Colon (tissue), 2 donors: Measurements from ENCODE around the gene GLTP.

ENCODE experiments used
- FAIRE-seq: peaks from 2 replicates; lab custom pipeline; 2012; peaks lifted over from hg19 to GRCh38; lab: Jason Lieb, UNC
- donor health status: control.
- donor health status: control.

Gene GLTP

DNA sequence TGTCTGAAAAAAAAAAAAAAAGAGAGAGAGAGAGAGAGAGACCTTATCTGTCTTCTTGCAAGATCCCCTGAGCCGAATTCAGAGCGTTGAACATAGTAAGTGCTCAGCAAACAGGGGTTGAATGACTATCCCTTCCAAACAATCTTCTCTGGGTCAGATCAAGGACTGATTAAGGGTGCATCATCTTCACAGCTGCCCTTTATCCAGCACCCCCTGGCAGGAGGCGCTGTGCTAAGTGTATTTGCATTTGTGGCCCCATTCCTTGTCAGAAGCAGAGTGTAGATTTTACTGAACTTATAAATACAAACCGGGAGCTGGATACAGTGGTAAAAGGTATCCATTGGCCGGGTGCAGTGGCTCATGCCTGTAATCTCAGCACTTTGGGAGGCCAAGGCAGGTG, 38.3 kb downstream of the GLTP start:
- FAIRE-seq, result no peak

DNA sequence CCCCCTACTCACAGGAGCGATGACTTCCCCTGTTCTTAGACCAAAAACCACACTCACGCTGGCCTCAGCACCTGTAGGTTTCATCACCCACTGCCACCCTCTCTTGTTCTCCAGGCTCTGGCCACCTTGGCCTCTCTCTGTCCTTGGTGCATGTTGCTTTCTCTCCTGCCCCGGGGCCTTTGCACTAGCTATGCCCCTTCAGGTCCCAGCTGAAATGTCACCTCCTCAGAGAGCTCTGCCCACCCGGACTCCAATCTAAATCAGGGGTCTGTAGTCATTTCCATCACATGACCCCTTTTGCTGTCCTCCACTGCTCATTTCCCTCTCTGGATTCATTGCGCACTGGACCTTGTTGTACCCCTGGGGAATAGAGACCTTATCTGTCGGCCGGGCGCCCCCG, 39.0 kb downstream of the GLTP start:
- FAIRE-seq, result no peak

DNA sequence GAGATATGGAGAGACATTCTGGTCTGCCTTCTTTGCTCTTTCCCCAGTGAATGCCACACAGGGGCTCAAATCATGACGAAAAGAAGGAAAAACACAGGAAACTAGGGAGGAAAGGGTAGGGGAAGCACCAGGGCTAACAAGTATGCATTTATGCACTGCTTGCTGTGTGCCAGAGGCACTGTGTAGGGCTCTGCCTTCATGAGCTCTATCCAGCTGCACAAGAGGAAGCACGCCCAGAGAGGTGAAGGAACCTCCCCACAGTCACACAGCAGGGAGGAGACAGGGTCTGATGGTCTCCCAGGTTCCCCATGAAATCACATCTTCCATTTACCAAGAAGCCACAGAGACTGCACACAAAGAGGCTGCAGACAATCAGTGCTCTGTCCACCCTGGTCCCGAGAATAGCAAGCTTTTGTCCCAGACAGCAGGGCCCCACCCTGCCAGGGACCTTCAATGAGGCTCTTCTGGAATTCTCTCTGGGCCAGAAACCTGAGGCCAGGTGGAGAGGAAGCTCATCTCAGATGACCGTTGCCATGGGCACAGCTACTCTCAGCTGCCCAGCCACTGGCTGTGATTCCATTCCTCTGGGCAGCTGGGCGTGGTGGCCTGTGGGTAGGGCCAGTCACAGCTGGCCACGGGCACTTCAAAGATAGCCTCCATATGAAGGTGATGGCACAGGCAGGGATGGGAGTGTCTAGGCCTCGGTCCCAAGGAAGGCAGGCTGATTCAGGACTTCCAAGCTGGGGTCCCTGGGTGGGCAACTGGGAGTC, 39.9 kb downstream of the GLTP start:
- FAIRE-seq, result no peak

DNA sequence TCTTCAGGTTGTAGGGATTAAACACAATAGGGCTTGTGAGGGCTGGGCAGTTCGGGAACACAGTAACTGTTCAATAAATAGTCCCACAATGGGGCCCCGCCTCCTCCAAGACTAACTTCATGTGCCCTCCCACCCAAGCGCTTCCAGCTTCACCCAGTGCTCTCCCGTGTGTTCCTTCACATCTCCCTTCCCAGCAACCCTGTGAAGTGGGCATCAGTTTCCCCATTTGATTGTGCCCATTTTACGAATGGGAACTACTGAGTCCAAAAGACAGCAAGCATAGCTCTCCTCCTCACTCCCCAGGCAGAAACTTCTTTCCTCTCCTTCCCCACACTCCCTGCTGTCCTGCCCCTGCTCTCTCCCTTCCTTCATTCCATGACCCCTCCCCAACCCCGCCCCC, 40.9 kb downstream of the GLTP start:
- no peak for FAIRE-seq

DNA sequence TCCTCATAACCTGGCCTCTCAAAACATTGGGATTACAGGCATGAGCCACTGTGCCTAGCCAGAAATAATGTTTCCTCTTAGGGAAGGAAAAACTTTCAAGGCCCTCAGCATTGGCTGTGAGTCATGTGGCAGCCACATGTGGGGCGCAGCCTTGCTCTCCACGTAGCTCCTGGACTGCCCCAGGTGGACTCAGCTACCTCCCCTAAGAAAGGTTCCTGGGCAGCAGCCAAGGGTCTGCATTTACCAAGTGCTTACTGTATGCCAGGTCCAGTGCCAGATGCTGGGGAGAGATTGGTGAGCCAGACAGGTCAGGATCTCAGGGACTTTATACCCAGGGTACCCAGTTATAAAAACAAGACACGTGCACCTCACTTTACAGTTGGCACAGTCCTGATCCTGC, 43.4 kb downstream of the GLTP start:
- FAIRE-seq, result no peak

DNA sequence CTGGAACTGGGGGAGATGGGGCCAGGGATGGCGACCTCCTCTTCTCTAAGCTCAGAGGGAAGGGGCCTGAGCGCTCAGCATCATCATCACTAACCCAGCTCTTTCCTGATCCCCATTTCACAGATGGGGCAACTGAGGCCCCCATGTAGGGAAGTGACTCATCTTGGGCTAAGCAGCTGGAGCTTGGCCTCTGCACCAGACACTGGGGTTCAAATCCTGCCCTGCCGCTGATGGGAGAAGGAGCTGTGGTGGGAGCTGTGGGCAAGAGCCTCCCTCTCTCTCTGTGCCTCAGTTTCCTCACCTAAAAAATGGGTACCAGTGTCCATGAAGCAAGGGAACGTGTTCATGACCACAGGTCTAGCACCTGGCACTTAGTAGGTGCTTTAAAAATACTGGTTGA, 44.5 kb downstream of the GLTP start:
- no peak for FAIRE-seq

DNA sequence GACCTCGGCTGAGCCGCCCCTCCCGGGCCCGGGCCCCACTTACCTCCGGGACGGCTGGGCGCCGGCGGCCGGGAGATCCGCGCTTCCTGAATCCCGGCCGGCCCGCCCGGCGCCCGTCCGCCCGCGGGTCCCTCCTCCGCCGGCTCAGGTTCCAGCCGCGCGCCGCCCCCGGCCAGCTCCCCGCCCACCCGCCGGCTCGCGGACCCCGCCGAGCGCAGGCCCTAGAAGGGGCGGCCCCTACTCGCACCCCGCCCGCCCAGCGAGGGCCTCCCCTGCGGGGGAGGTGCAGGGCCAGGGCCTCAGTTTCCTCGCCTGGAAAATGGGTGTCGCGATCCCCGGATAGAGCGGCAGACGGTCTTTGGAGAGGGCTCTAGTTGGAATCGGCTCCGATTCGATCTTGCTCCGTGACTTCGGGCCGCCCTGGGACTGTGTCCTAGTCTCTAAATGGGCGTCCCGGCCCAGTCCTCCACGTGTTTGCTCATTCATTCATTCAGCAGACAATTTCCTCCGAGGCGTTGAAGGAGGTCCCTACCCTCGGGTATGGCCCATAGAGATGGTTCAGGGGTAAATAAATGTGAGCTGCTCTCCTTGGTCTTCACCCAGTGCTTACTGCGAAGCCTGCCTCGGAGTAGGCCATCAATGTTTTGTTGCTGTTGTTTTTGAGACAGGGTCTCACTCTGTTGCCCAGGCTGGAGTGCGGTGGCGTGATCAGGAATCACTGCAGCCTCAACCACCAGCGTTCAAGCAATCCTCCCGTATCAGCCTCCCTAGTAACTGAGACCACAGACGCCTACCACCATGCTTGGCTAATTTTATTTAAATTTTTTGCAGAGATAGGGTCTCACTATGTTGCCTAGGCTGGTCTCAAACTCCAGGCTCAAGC, 46.8 kb downstream of the GLTP start, which contains the start of gene TRPV4:
Gene TRPV4 (minus strand): TSS at position 92 of the 883 bp plus-strand sequence. CDS start 18,602 bp downstream, outside the sequence.
- FAIRE-seq, result no peak

DNA sequence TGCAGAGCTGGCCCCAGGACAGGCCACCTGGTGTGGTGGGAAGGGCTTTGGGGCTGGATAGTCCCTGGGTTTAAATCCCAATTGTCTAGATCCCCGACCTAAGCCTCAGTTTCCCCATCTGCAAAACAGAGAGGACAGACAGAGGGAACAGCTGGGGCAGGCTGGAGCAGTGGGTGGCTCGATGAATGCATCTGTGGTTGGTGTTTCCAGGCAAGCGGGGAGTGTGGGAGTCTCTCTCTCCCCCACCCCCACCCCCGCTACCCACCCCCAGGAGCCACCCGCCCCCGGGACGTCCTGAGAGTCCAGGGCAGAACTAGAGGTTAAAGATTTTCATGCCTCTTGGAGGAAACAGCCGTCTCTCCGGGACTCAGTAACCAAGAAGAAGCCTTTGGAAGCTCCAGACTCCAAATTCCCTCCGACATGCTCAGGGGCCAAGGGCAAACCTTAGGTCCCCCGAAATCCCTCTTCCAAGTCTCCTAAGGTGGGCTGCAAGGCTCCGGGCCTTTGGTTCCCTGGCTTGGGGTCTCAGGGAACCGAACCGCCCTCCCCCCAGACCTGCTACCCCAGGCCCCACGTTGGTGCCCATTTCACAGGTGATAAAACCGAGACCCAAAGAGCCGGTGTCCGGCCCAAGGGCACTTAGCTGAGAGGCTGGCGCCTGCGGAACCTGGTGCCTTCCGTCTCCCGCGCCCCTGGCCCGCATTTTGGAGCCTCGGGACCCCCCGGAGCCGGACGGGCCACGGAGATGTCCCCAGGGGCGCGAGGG, 47.6 kb downstream of the GLTP start:
- FAIRE-seq, result no peak

DNA sequence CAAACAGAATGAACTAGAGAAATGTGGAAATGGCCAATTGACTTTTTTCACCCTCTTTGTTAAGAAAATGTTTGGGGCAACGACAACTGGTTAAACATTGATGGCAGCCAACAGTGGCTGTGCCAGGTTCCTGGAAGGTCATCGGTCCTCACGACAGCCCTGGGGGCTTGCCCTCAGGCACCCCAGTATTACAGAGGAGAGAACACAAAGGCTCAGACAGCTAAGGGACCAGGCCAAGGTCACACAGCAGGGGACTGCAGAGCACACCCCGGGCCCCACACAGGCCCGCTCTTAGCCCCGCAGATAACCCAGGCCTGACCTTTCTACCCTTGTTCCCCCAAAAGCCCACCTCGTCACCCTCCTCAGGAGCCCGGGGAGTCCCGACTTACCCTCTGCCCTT, 48.4 kb downstream of the GLTP start:
- no peak for FAIRE-seq

DNA sequence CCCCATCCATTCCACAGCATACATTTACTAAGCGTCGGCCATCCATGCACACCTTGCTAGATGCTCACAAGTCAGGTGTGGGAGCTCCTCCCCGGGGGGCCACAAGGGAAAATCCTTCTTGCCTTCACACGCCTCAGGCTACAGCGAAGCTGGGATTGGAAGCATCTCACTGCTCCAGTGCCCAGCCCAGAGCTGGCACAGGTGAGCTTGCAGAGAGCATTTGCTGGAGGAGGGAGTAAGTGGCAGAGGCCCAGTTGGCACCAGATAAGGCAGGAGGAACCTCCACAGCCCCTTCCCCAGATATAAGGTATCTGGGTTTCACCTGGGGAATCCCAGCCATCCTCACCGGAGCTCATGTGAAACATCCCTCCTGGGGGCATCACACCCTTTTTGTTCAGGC, 49.0 kb downstream of the GLTP start:
- FAIRE-seq, result no peak

DNA sequence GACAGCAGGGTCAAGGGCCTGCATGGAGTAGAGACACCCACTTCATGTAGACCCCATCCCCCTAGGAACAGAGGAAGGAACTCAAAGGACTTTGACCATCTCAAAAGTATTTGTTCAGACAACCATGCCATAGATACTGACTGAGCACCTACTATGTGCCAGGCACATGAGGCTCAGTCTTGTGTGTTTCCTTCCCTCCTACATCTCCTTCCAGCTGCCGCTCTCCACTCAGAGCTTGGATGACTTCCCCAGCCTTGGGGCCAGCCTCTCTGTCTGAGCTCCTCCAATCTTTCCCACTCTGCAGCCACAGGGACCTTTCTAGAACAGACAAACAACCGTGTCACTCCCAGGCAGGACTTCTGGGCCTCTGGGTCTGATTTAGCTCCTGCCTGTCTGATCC, 49.6 kb downstream of the GLTP start:
- no peak for FAIRE-seq

DNA sequence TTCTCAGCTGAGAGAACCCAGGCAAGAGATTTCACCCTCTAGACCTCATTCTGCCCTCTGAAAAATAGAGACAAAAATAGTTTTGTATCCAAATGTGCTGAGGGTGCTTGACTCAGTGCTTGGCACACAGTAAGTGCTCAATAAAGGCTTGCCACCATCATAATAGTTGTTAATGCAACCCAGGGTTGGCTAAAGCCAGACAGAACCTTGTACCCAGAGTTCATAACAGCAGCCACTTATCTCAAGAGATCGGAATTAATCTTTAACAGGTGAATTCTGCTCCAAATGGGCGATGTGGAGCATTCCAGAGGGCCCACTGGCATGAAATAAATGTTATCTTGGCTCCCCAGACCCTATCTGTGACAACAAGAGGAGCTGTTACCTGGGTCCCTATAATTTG, 50.1 kb downstream of the GLTP start:
- FAIRE-seq, result no peak

DNA sequence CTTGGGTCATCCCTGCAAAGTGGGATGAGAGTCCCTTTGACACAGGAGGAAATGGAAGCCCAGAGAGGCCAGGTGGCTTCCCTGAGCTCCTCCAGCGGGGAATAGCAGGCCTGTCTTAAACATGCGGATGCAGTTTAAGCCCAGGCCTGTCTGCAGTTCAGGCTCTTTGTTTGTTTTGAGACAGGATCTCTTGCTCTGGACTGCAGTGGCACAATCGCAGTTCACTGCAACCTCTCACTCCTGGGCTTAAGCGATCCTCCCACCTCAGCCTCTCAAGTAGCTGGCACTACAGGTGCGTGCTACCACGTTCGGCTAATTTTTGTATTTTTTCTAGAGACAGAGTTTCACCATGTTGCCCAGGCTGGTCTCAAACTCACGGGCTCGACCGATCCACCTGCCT, 50.7 kb downstream of the GLTP start:
- no peak for FAIRE-seq

DNA sequence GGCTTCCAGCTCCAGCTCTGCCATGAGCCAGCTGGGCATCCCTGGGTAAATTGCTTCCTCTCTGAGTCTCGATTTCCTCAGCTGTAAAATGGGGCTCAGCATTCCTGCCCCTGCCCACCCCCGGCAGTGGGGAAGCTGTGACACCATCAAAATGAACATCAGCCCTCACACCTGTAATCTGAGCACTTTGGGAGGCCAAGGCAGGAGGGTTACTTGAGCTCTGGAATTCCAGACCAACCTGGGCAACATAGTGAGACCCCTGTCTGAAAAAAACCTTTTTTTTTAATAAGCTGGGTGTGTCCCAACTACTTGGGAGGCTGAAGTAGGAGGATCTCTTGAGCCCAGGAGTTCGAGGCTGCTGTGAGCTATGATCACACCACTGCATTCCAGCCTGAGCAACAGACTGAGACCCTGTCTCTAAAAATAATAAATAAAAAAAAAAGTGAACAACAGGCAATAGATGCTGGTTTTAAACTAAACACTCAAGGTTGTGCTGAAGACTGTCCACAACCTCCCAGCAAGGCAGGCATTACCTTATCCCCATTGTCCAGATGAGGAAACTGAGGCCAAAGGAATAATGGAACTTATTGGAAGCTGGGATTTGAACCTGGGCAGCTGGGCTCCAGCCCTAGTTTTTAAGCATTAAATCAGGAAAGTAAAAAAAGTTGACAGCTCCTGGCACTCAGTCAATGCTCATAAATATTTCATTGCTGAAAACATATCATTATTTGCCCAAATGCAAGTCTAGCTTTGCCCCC, 51.4 kb downstream of the GLTP start:
- no peak for FAIRE-seq

DNA sequence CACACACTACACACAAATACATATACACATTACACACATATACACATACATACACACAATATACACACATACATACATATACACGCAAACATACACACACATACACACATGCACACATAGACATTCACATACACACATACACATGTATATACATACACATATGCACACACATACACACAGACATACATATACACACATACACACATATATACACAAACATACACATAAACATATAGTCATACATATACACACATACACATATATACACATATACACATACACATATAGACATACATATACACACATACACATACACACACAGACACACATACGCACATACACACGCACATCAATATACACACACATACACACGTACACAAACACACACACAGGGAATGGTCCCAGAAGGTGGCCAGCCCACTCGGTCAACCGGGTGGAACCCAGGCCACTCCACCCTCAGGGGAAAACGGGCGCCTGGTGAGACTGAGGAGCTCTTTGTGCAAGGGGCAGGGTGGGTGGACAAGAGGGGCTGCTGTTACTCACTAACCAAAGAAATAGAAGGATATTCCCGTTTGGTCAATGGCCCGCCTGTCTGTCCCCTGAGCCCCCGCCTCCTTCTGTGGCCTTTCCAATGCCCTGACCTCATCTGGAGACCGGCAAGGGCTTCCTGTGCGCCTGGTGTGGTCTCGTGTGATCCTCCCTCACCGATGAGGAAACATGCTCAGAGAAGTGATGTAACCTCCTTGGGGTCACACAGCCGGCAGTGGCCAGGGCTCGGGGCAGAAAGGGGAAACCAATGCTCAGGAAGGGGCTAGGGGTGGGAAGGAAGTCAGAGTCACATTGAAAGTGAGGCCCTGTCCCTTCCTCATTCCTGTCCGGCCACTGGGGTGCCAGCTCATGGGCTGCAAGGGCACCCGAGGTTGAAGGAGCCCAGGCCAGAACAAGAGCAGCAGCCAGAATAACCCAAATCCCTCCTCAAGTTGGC, 52.5 kb downstream of the GLTP start:
- no peak for FAIRE-seq

DNA sequence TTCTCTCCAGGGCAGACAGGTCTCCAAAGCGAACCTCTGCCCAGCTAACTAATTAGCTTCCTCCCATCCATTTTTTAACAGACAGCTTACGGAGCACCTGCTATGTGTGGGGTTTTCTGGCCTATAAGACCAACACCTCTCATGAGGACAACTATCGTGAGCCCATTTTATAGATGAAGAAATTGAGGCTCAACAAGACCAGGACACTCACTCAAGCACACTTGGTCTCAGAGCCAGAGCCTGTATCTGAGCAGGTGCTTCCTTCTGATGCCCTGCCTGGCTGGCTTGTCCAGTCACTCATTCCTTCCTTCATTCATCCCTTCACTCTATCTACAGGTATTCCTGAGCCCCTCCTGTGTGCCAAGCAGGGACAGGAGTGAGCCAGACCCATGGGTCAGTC, 53.3 kb downstream of the GLTP start:
- no peak for FAIRE-seq

DNA sequence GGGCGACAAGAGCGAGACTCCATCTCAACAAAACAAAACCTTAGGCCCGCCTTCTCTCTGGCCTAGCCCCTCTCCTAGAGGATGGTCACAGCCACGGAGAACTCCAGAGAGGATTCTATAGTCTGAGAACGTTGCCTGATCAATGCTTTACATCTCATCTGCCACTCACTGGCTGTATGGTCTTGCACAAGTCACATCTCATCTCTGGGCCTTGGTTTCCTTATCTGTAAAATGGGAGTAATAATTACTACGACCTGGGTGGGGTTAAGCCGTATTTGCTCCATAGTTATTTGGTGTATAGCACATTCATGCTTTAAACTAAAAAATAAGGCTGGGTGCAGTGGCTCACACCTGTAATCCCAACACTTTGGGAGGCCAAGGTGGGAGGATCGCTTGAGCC, 55.6 kb downstream of the GLTP start:
- FAIRE-seq, result no peak

DNA sequence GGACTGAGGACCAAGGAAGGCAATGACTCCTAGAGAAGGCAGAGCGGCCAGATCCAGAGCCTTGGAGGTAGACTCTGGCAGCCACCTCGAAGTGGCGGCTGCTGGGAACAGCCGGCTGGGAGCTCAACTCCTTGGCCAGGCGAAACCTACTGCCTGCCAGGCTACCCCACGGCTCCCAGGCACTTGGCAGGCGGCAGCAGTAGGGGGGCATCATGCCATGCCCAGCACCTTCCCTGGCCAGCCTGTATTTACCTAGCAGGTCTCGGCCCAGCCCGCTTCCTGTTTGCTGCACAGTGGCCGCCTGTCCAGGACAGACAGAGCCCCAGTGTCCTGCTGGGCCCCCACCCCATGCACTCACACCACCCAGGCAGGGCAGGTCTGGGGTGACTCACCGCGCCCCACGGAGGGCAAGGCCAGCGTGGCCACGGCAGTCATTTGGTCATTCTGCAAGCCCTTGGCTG, 57.4 kb downstream of the GLTP start:
- no peak for FAIRE-seq

DNA sequence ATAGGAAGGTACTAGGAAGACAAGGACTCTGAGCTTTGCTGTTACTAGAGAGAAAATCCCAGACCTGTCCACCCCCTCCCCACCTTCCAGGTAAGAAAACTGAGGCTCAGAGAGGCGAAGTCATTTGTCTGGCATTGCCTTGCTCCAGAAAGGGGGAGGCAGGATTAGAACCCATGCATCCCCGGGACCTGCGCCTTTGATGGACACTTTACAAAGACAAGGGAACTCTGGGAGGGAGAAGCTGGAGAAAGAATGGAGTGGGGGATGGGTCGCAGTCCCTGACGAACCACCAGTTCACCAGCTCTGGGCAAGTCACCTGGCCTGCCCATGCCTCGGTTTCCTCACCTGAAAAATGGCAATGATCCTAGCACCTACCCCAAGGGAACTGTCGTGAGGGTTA, 57.9 kb downstream of the GLTP start:
- FAIRE-seq, result no peak

DNA sequence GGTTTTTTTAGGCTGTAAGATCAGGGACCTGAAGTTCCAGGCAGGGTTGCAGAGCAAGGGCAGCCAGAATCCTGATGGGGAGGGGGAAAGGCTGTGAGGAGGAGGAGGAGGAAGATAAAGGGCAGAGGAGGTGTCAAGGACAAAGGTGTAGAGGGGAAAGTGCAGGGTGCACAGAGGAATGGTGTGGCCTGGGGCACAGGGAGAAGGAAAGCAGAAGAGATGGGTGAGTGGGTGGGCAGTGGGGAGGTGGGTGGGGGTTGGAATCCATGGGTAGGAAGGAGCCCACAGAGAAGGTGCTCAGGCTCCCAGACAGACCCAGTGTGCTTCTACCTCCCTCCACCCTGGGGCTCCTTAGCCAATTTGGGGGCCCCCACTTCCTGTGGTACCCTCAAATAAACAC, 58.4 kb downstream of the GLTP start:
- FAIRE-seq, result no peak
